Mucosa of stomach (tissue), 1 donor: ENCODE results near the gene SCG2.

Experiments
- H3K27me3 ChIP-seq: one replicate; pipeline ENCODE4 v1.7.0; 2013; ENCODE audit warnings: mild to moderate bottlenecking, low read length; ENCODE audit not compliant: control insufficient read depth, insufficient read depth
- H3K36me3 ChIP-seq: one replicate; pipeline ENCODE4 v1.7.0; 2013; ENCODE audit warnings: low read length; ENCODE audit not compliant: control insufficient read depth, insufficient read depth
- H3K4me1 ChIP-seq: one replicate; pipeline ENCODE4 v1.7.0; 2013; ENCODE audit warnings: mild to moderate bottlenecking, low read length; ENCODE audit not compliant: control insufficient read depth, insufficient read depth
- H3K4me3 ChIP-seq: one replicate; pipeline ENCODE4 v1.7.0; 2013; ENCODE audit warnings: low read length
- H3K9ac ChIP-seq: one replicate; pipeline ENCODE4 v1.7.0; 2013; ENCODE audit warnings: mild to moderate bottlenecking, low read length, moderate library complexity
- H3K9me3 ChIP-seq: one replicate; pipeline ENCODE4 v1.7.0; 2013; ENCODE audit warnings: mild to moderate bottlenecking, low read length, moderate library complexity; ENCODE audit not compliant: control insufficient read depth
- donor health status: Pancreatic carcinoma.

Gene SCG2

DNA sequence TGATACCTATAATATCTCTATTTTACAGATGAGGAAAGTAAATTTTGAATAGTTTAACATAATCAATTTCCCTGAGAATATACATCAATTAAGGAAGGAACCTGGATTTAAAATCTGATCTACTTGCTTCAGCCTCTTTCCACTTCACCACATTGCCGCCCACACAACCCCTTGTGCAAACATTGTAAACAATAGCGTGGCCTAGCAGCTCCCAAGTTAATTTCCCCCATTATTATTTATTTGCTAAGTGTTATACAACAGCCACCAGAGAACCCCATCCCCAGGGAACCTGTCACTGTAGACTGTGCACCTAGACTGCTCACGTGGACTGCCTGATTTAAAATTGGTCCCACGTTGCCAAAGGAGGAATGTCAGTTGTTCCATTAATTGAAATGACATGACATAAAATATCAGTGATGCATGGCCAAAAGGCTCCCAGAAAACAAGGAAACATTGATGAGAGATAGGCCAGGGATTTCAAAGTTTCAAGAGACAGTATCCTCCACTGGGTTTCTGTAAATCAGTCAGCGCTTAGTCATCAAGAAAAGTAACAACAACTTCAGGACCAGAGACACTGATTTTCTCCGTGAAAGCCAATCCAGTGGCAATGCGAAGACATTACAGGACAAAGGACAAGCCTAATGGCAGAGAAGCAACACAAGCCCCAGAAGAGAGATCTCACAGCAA is 41.3 kb downstream of the SCG2 start:
- H3K27me3 ChIP-seq: no peaks in the 10 kb centered on the region
- H3K4me3 ChIP-seq: no peak overlapping the region
- H3K4me1 ChIP-seq: no peaks in the 10 kb centered on the region
- H3K9me3 ChIP-seq: no peaks in the 10 kb centered on the region
- H3K9ac ChIP-seq: no peak overlapping the region
- H3K36me3 ChIP-seq: no peaks in the 10 kb centered on the region

DNA sequence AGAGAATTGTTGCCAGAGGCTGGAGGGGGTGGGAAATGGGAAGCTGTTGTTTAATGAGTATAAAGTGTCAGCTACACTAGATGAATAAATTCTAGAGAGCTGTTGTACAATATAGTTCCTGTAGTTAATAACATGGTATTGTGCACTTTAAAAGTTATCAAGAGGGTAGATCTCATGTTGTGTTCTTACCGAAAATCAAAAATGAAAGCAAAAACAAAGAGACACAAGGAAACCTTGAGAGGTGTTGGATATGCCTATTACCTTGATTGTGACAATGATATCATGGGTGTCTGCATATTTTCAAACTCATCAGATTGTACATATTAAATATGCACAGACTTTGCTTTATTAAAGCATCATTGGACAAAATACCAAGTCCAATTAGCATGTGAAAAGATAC is 43.2 kb downstream of the SCG2 start:
- Histone ChIP-seq H3K4me1 (no peaks in the 10 kb centered on the region), H3K9me3 (no peaks in the 10 kb centered on the region), H3K27me3 (no peaks in the 10 kb centered on the region), H3K36me3 (no peaks in the 10 kb centered on the region), H3K4me3 (no peak overlapping the region), H3K9ac (no peak overlapping the region)

DNA sequence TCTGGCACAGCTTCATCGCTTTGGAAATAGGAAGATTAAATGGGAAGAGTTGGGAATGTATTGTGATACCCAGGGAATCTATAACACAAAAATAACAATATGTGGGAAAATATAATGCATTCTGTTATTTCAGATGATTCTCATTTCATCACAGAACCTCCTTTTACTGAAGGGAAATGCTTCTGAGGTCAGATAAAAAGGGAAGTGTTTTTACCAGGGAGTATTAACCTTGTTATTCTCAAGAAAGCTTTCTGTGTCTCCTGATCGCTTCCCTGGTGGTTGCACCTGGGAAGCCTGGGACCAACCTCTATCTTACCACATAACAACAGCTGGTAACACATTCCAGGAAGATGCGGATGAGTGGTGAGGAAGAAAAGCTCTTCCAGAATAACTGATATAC is 47.2 kb downstream of the SCG2 start:
- H3K27me3 ChIP-seq: no peaks in the 10 kb centered on the region
- H3K4me1 ChIP-seq: no peaks in the 10 kb centered on the region
- H3K9me3 ChIP-seq: no peaks in the 10 kb centered on the region
- H3K9ac ChIP-seq: no peak overlapping the region
- H3K4me3 ChIP-seq: no peak overlapping the region
- no peaks in the 10 kb centered on the region for H3K36me3 ChIP-seq

DNA sequence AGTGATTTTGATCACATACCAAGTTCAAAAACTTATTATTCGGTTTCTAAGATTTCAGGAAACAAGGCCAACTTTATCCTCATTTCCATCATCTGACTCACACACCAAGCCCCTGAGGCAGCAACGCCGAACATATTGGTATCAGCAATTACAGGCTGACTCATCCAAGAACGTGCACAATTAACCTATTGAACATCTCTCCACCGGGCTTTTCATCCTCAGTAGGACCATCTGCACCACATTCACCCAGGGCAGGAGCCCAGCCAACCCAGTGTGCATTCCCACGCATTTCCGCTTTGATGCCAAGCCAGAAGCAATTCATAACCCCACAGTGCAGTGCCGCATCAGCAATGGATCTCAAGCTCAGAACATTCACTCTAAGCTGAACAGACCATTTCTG is 52.9 kb downstream of the SCG2 start:
- no peaks in the 10 kb centered on the region for H3K9me3 ChIP-seq
- no peak overlapping the region for H3K9ac ChIP-seq
- no peaks in the 10 kb centered on the region for H3K27me3 ChIP-seq
- H3K4me1 ChIP-seq: no peaks in the 10 kb centered on the region
- no peak overlapping the region for H3K4me3 ChIP-seq
- H3K36me3 ChIP-seq: no peaks in the 10 kb centered on the region

DNA sequence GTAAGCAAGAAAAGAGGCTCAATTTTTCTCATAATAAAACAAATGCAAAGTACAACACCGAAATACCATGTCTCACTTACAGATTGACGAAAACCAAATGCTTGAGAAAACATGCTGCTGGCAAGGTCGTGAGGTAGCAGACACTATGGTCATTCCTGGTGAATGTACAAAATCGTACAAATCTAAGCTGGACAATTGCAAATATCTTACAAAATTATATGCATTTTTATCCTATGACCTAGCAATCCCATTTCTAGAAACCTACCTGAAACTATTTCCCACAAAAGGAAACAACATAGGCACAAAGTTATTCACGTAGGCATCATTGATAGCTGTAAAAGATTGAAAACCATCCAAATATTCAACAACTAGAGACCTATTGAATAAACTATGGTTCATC is 54.0 kb downstream of the SCG2 start:
- Histone ChIP-seq H3K27me3 (no peaks in the 10 kb centered on the region), H3K4me1 (no peaks in the 10 kb centered on the region), H3K9me3 (no peaks in the 10 kb centered on the region), H3K9ac (no peak overlapping the region), H3K36me3 (no peaks in the 10 kb centered on the region), H3K4me3 (no peak overlapping the region)
